ENCODE results near the gene USP50.
"Not testable (repeated sequence)": the region's sequence is repeated elsewhere in the genome, so short reads cannot be mapped to it uniquely, and the experiment has no call there.

USP50 gene

GRCh38 chr15:50503144-50503543, 43.3 kb downstream of the USP50 start:
- DNase-seq (ENCODE audit: low read depth in 2 of 2): no peak

GRCh38 chr15:50501815-50502214, 44.7 kb downstream of the USP50 start:
- DNase-seq (ENCODE audit: low read depth in 2 of 2): no peak

GRCh38 chr15:50500352-50500751, 46.1 kb downstream of the USP50 start:
- DNase-seq (ENCODE audit: low read depth in 2 of 2): no peak

GRCh38 chr15:50496692-50497091, 49.8 kb downstream of the USP50 start:
- DNase-seq (ENCODE audit: low read depth in 2 of 2): no peak

- not testable (repeated sequence) for DNase-seq (ENCODE audit: low read depth in 2 of 2)
These were observed 51.9 kb downstream of the USP50 start for GRCh38 chr15:50494547-50494946.

GRCh38 chr15:50493625-50494024, 52.8 kb downstream of the USP50 start:
- no peak for DNase-seq (ENCODE audit: low read depth in 2 of 2)

GRCh38 chr15:50487287-50487686, 59.2 kb downstream of the USP50 start:
- no peak for DNase-seq (ENCODE audit: low read depth in 2 of 2)

GRCh38 chr15:50485389-50485788, 61.1 kb downstream of the USP50 start:
- DNase-seq (ENCODE audit: low read depth in 2 of 2): no peak

GRCh38 chr15:50484781-50485180, 61.7 kb downstream of the USP50 start:
- DNase-seq (ENCODE audit: low read depth in 2 of 2): no peak

GRCh38 chr15:50476143-50476542, 70.3 kb downstream of the USP50 start:
- no peak for DNase-seq (ENCODE audit: low read depth in 2 of 2)

- DNase-seq (ENCODE audit: low read depth in 2 of 2): no peak
These were observed 75.4 kb downstream of the USP50 start for GRCh38 chr15:50471072-50471471.

- DNase-seq (ENCODE audit: low read depth in 2 of 2): no peak
These were observed 82.8 kb downstream of the USP50 start for GRCh38 chr15:50463423-50464358.

- no peak for DNase-seq (ENCODE audit: low read depth in 2 of 2)
These were observed 87.9 kb downstream of the USP50 start for GRCh38 chr15:50458348-50459112.

GRCh38 chr15:50452927-50453326, 93.5 kb downstream of the USP50 start:
- DNase-seq (ENCODE audit: low read depth in 2 of 2): peak; percentile 14 to 26
